Left lobe of liver (tissue), 2 donors: ENCODE measurements around the gene SORCS2. TPM values are rescaled to one million over a fixed set of nuclear protein-coding genes. Genes with fewer than 3 reads are reported as not detected.
"Not testable (repeated sequence)": the region's sequence is repeated elsewhere in the genome, so short reads cannot be mapped to it uniquely, and the experiment has no call there.

ENCODE experiments used
- ATAC-seq: fragments of 200-7000 bp; cut with Tn5 transposase; one replicate; pipeline ENCODE4 v1.9.1; 2020; ENCODE audit warnings: mild to moderate bottlenecking, moderate library complexity
- DNase-seq: peaks from one replicate; pipeline ENCODE4 v3.0.0-alpha.2; 2020; ENCODE audit warnings: low spot score
- total RNA-seq: library from RNA; stranded (reverse); gene quantifications from one replicate; pipeline ENCODE4 v1.2.1, GENCODE V29; 2021
- donor health status: DM: no; HTN: no; CAD: no; lungs with moderate emphysema.
- donor health status: DM: no; HTN: yes; CAD: no.

SORCS2 gene
- total RNA-seq, 1 donor from 2014 or later: 0.35 TPM

DNA sequence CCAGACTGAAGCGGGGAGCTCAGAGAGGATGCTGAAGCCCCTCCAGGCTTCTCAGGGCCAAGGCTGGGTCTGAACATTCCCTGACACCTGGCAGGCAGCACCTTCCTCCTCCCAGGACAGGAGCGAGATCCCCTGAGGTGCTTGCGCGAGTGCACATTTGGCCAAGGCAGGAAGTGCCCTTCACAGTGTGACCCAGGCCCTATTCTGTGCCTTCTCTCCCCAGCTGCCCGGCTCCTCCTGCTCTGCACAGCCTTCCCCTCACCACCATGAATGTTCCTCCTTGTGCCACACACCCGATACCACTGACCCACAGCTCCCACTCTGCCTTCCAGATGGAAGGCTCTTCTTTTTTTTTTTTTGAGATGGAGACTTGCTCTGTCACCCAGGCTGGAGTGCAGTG, 259.5 kb downstream of the SORCS2 start:
- DNase-seq: no peak
- no peak for ATAC-seq

DNA sequence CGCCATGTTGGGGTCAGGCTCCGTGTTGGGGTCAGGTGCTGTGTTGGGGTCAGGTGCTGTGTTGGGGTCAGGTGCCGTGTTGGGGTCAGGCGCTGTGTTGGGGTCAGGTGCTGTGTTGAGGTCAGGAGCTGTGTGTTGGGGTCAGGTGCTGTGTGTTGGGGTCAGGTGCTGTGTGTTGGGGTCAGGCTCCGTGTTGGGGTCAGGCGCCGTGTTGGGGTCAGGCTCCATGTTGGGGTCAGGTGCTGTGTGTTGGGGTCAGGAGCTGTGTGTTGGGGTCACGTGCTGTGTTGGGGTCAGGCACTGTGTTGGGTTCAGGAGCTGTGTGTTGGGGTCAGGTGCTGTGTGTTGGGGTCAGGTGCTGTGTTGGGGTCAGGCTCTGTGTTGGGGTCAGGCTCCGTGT, 260.5 kb downstream of the SORCS2 start:
- DNase-seq, ATAC-seq: not testable (repeated sequence)

- ATAC-seq (no peak), DNase-seq (no peak)
Observed at GRCh38 chr4:7457201-7458065, 265.1 kb downstream of the SORCS2 start.

DNA sequence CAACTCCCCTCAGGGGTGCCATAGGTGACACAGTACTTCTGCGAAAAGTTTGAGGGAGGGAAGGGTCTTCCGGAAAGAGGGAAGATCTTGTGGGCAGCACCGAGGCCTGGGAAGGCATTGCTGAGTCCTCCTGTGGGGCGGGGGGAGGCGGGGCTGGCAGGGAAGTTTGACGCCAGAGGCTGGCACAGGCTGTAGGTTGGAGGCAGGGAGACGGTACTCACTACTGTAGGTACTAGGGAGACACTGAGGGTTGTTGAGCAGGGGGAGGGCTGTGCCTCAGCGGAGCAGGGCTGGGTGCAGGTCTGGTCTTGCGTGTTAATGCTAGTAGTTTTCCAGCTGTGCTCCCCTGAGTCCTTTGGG, 265.7 kb downstream of the SORCS2 start:
- no peak for ATAC-seq
- no peak for DNase-seq

DNA sequence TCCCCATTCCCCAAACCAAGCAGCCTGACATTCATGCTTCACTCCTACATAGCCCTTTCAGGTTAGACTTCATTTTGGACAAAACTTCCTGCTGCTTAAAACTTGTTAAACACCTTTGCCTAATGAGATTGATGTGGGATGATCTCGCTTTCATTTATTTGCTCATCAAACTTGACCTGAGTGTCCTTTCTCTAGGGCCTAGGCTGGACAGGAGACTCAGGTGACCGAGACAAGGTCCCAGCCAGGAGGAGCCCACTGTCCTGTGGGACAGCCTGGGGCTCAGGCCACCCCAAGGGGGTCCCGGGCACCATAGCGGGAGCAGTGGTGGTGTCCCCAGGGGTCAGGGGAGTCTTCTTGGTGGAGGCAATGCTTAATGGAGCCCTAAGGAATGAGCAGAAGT, 266.1 kb downstream of the SORCS2 start:
- no peak for ATAC-seq
- no peak for DNase-seq

DNA sequence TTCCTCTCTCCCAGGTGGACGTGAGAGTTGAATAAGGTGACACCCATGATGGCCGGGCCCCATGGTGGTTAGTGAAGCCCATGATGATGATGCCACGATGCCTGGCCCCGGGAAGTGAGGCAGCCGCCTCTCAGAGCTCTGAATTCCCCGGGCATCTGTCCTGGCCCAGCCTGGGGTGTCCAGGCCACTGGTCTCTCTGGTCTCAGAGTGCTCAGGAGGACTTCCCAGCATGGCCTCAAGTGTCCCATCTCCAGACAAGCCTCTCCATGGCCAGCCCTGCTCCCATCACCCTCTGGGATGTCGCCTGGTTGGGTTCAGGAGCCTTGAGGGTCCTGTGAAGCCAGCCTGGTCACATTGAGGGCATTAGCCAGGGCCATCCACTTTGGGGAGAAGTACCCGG, 267.1 kb downstream of the SORCS2 start:
- no peak for ATAC-seq
- DNase-seq: no peak

- no peak for DNase-seq
- ATAC-seq: no peak
Observed at GRCh38 chr4:7460566-7460965, 268.2 kb downstream of the SORCS2 start.

- ATAC-seq (no peak), DNase-seq (no peak)
Observed at GRCh38 chr4:7461230-7461629, 268.9 kb downstream of the SORCS2 start.

- peak; percentile 58 for DNase-seq
- ATAC-seq: peak; percentile 83
Observed at GRCh38 chr4:7462509-7462971, 270.2 kb downstream of the SORCS2 start.

DNA sequence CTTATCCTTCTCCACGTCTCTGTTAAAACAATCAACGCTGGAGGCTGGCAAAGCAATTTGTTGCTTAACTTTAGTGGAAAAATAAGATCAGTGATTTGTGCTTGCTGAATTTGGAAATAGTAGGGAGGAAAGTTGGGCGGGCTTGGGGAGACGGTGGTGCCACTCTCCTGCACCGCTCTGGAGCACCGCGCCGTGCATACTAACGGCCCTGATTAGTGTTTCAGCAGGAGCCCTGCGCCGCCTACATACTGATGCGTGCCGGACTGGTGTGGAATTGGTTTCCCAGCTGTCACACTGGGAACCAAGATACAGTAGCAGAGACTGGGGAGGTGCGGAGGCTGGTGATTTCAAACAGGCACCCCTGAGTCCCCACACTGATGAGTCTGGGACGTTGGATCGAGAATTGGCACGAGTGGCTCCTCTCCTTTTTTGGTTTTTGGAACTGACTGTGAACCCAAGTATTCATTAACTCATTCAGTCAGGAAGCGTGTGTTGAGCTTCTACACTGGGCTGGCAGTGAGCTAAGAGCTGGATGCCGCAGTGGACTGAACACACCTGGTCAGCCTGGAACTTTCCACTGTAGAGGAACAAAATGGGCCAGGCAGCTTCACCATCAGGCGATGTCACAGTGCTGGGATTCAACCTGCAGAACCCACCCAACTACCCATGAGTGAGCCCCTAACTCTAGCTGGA, 271.4 kb downstream of the SORCS2 start:
- ATAC-seq: no peak

GRCh38 chr4:7464259-7464655, 271.9 kb downstream of the SORCS2 start:
- no peak for ATAC-seq
- no peak for DNase-seq

More for the DNA sequence above, 271.4 kb downstream of the SORCS2 start:
- no peak for DNase-seq

DNA sequence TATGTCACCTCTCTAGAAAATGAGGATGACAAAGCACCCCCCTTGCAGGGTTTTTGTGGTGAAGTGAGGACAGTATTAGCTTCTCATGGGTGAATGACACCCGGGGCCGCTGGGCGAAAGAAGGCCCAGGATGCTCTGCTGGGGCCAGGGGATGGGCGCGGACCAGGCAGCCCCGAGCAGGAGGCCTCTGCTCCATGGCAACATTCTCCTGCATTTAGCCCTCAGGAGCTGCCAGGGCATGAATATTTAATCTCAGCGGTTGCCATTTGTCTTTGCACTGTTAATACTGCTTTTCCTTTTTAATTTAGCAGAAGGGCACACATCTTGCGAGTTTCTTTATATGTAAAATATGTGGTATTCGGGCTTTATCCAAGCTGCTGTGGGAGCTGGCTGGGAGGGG, 272.7 kb downstream of the SORCS2 start:
- DNase-seq (no peak), ATAC-seq (no peak)

- ATAC-seq: no peak
- no peak for DNase-seq
Observed at GRCh38 chr4:7466215-7466614, 273.9 kb downstream of the SORCS2 start.

DNA sequence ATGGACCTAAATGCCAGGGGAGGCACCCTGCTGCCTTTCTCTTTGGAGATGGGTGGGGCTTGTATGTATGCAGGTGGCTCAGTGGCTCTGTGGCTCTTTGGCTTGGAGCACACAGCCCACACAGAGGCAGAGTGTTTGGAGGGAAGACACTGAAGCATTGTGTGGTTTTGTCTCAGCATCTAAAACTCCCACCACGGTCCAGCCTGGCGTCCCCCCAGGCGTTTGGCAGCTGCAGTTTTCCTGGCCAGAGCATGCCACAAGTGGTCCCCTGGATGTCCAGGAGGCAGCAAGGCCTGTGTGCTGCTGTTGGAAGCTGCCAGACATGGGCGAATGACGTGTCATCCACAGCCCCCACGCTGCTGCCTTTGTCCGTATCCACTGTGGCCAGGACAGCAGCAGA, 274.6 kb downstream of the SORCS2 start:
- no peak for ATAC-seq
- no peak for DNase-seq

DNA sequence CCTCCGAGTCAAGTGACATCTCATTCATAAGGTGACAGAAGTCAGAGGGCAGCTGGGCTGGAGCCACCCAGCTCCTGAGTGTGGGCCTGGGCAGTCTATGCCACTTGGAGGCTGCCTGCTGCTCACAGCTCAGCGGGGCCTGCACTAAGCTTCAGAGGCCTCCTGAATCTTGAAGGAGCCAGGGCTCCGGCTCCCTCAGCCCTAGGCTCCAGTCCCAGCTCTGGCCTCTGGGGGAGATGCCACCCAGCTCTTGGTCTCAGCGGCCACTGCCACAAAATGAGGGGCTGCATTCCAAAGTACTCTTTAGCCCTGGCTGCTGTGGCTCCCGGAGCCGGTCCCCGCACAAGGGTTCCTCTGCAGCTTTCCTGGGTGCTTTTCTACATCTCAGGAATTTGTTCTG, 275.1 kb downstream of the SORCS2 start:
- no peak for ATAC-seq
- no peak for DNase-seq

- DNase-seq (no peak), ATAC-seq (no peak)
Observed at GRCh38 chr4:7469023-7469422, 276.7 kb downstream of the SORCS2 start.

- no peak for ATAC-seq
- no peak for DNase-seq
Observed at GRCh38 chr4:7470111-7470510, 277.8 kb downstream of the SORCS2 start.

GRCh38 chr4:7470522-7471128, 278.3 kb downstream of the SORCS2 start:
- DNase-seq (no peak), ATAC-seq (no peak)

GRCh38 chr4:7472442-7473013, 280.2 kb downstream of the SORCS2 start:
- ATAC-seq: no peak
- DNase-seq: no peak

GRCh38 chr4:7473081-7473480, 280.7 kb downstream of the SORCS2 start:
- DNase-seq (no peak), ATAC-seq (no peak)

DNA sequence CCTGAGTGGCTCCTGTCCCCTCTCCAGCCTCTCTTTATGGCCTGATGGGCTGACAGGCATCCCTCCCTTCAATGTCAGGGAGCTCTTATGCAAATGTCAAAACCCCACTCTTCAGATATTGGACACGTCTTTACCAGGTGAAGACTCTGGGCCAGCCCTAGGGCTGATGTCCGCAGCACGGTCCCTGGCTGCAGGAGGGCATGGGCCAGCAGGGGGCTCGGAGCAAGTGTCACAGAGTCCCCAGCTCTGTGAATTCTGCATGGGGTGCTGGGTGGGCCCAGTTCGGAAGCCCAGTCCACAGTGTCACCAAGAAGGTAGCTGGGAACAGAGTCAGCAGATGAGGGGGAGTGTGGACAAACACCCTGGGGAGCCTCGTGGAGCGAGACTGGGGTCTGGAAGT, 282.0 kb downstream of the SORCS2 start:
- DNase-seq: no peak

GRCh38 chr4:7475207-7475606, 282.9 kb downstream of the SORCS2 start:
- ATAC-seq (no peak), DNase-seq (no peak)

More for the DNA sequence above, 282.0 kb downstream of the SORCS2 start:
- no peak for ATAC-seq
